ENCODE results near the gene CSRP1.
A peak's percentile ranks its signal among the peaks of the same experiment; 100 is the strongest.

The CSRP1 gene

GRCh38 chr1:201460814-201461644 lies 45.9 kb downstream of the CSRP1 start:
- peak in 2 of 56 donors; percentile 15 to 50 for DNase-seq

GRCh38 chr1:201459775-201460174 lies 47.1 kb downstream of the CSRP1 start:
- DNase-seq = no peak

GRCh38 chr1:201459052-201459451 lies 47.9 kb downstream of the CSRP1 start:
- DNase-seq = no peak

GRCh38 chr1:201457508-201457960 lies 49.4 kb downstream of the CSRP1 start:
- no peak for DNase-seq

GRCh38 chr1:201456499-201457309 lies 50.2 kb downstream of the CSRP1 start:
- peak in 25 of 56 donors; percentile 12 to 54 (median 33) for DNase-seq

GRCh38 chr1:201455098-201455497 lies 51.8 kb downstream of the CSRP1 start:
- no peak for DNase-seq

- no peak for DNase-seq
These were observed 52.3 kb downstream of the CSRP1 start for GRCh38 chr1:201454608-201455007.

GRCh38 chr1:201452866-201453265 lies 54.1 kb downstream of the CSRP1 start:
- no peak for DNase-seq

GRCh38 chr1:201450721-201451291 lies 56.1 kb downstream of the CSRP1 start:
- DNase-seq = peak in 49 of 56 donors; percentile 24 to 85 (median 61)

- DNase-seq = peak in 53 of 56 donors; percentile 40 to 92 (median 81)
These were observed 57.9 kb downstream of the CSRP1 start for GRCh38 chr1:201448990-201449389.

- peak in 54 of 56 donors; percentile 39 to 92 (median 82) for DNase-seq
These were observed 58.7 kb downstream of the CSRP1 start for GRCh38 chr1:201447903-201448871.

GRCh38 chr1:201445310-201445709 lies 61.6 kb downstream of the CSRP1 start:
- peak in 7 of 56 donors; percentile 14 to 39 (median 22) for DNase-seq

- no peak for DNase-seq
These were observed 62.1 kb downstream of the CSRP1 start for GRCh38 chr1:201444792-201445191.

GRCh38 chr1:201443747-201444146 lies 63.2 kb downstream of the CSRP1 start:
- no peak for DNase-seq

- no peak for DNase-seq
These were observed 70.0 kb downstream of the CSRP1 start for GRCh38 chr1:201436969-201437368.

GRCh38 chr1:201436393-201436792 lies 70.5 kb downstream of the CSRP1 start:
- no peak for DNase-seq

- no peak for DNase-seq
These were observed 72.7 kb downstream of the CSRP1 start for GRCh38 chr1:201434266-201434665.

- DNase-seq = no peak
These were observed 73.3 kb downstream of the CSRP1 start for GRCh38 chr1:201433609-201434008.

Measured in nucleus accumbens (tissue), 56 donors.